GM12878 (cell line): Measurements from ENCODE around the gene SEPTIN6. TPM values are rescaled to one million over a fixed set of nuclear protein-coding genes. Genes with fewer than 3 reads are reported as not detected.

Source experiments
- BMI1 ChIP-seq: fragments of 450-650 bp; IDR thresholded peaks from 2 replicates; pipeline ENCODE4 v1.6.1; 2016; ENCODE audit warnings: mild to moderate bottlenecking, moderate library complexity, borderline replicate concordance
- CREB1 ChIP-seq: IDR thresholded peaks from 2 replicates; pipeline ENCODE4 v1.6.1; 2012; ENCODE audit warnings: low read depth, mild to moderate bottlenecking, inconsistent platforms
- EED ChIP-seq: sonication (generic); IDR thresholded peaks from 2 replicates; pipeline ENCODE4 v1.6.1; 2016; ENCODE audit warnings: antibody characterized with exemption, low read depth
- IKZF2 ChIP-seq, 2 experiments: fragments of 450-650 bp; IDR thresholded peaks; 2 replicates each; pipeline ENCODE4 v1.6.1; 2017; ENCODE audit warnings: mild to moderate bottlenecking in 2 of 2, moderate library complexity in 2 of 2
- MEF2B ChIP-seq: fragments of 450-650 bp; IDR thresholded peaks from 2 replicates; pipeline ENCODE4 v1.6.1; 2018; ENCODE audit warnings: mild to moderate bottlenecking, moderate library complexity; ENCODE audit not compliant: partially characterized antibody, poor library complexity, severe bottlenecking
- MTA2 ChIP-seq: fragments of 450-650 bp; IDR thresholded peaks from 2 replicates; pipeline ENCODE4 v1.6.1; 2016; ENCODE audit warnings: low read depth, mild to moderate bottlenecking, moderate library complexity
- NR2C1 ChIP-seq: fragments of 450-650 bp; IDR thresholded peaks from 2 replicates; pipeline ENCODE4 v1.6.1; 2017; ENCODE audit warnings: antibody characterized with exemption, mild to moderate bottlenecking, moderate library complexity
- PAX5 ChIP-seq: IDR thresholded peaks from 2 replicates; pipeline ENCODE4 v1.6.1; 2011; ENCODE audit warnings: low read depth, low read length, borderline replicate concordance
- PML ChIP-seq: IDR thresholded peaks from 2 replicates; pipeline ENCODE4 v1.6.1; 2012; ENCODE audit warnings: low read length, inconsistent platforms
- POLR2A ChIP-seq: IDR thresholded peaks from 2 replicates; pipeline ENCODE4 v1.6.1; 2011; ENCODE audit warnings: low read depth, mild to moderate bottlenecking, low read length
- POLR2AphosphoS2 ChIP-seq: IDR thresholded peaks from 2 replicates; pipeline ENCODE4 v1.6.1; 2011; ENCODE audit warnings: low read depth, mild to moderate bottlenecking, low read length, improper control_type of control experiment, moderate library complexity
- RAD21 ChIP-seq: IDR thresholded peaks from 2 replicates; pipeline ENCODE4 v1.6.1; 2011; ENCODE audit warnings: mild to moderate bottlenecking, low read depth, low read length, moderate library complexity; ENCODE audit not compliant: insufficient read depth
- RBBP5 ChIP-seq: fragments of 200-600 bp; sonication (generic); conservative IDR thresholded peaks from 2 replicates; pipeline ENCODE4 v1.6.1; 2016
- RELA ChIP-seq: fragments of 450-650 bp; IDR thresholded peaks from 2 replicates; pipeline ENCODE4 v1.8.0; 2014; ENCODE audit warnings: borderline replicate concordance; ENCODE audit not compliant: partially characterized antibody
- TCF7 ChIP-seq: IDR thresholded peaks from 2 replicates; pipeline ENCODE4 v1.6.1; 2014; ENCODE audit warnings: antibody characterized with exemption, borderline replicate concordance
- ZNF384 ChIP-seq: IDR thresholded peaks from 2 replicates; pipeline ENCODE4 v1.6.1; 2012; ENCODE audit warnings: low read depth, mild to moderate bottlenecking, low read length, improper control_type of control experiment, borderline replicate concordance
- polyA plus RNA-seq, 11 experiments: library from polyadenylated mRNA; depleted of rRNA in 4 of 11; unstranded in 6 of 11; stranded (reverse) in 5 of 11; fragments of >200 nt; fragmentation: Nextera tagmentation in 4 of 11; fragmentation: Illumina TruSeq in 1 of 11; extraction: Ambion mirVana in 4 of 11; extraction: Trizol in 1 of 11; gene quantifications; 1 replicate in 1 of 11; 2 replicates in 10 of 11; pipeline versions ENCODE4 v1.2.1 to v1.2.3, GENCODE V29; 2011 to 2016; ENCODE audit warnings: inconsistent platforms in 2 of 11, missing spikeins in 2 of 11, low read depth in 1 of 11
- total RNA-seq, 4 experiments: library from RNA; depleted of rRNA in 3 of 4; stranded (reverse); fragments of >200 nt in 3 of 4; fragmentation: Illumina TruSeq in 1 of 4; extraction: Trizol in 1 of 4; gene quantifications; 2 replicates each; pipeline versions ENCODE4 v1.2.1 to v1.2.3, GENCODE V29; 2013 to 2021
- TF ChIP-seq, protein P1 (sequence below): fragments of 450-650 bp; IDR thresholded peaks from 2 replicates; pipeline ENCODE4 v1.6.1; 2017; ENCODE audit warnings: mild to moderate bottlenecking
- TF ChIP-seq, protein P2 (sequence below): fragments of 150-350 bp; IDR thresholded peaks from 2 replicates; pipeline ENCODE4 v1.6.1; 2014; ENCODE audit warnings: mild to moderate bottlenecking, low read depth, low read length
- TF ChIP-seq, protein P3 (sequence below): IDR thresholded peaks from 2 replicates; pipeline ENCODE4 v1.6.1; 2012; ENCODE audit warnings: low read depth, low read length, improper control_type of control experiment
- TF ChIP-seq, protein P4 (sequence below): IDR thresholded peaks from 2 replicates; pipeline ENCODE4 v1.6.1; 2011; ENCODE audit warnings: borderline replicate concordance, low read depth, mild to moderate bottlenecking, moderate library complexity, low read length; ENCODE audit not compliant: insufficient read depth, poor library complexity, severe bottlenecking
- TF ChIP-seq, protein P5 (sequence below): fragments of 450-650 bp; IDR thresholded peaks from 2 replicates; pipeline ENCODE4 v1.6.1; 2017; ENCODE audit warnings: antibody characterized with exemption, mild to moderate bottlenecking, moderate library complexity

Gene SEPTIN6
- total and polyA plus RNA-seq, 10 of the 15 experiments (the other 5 are each of a cell fraction or from before 2014, with no cell fraction given) = 37.2 to 353 (median 154) TPM

DNA sequence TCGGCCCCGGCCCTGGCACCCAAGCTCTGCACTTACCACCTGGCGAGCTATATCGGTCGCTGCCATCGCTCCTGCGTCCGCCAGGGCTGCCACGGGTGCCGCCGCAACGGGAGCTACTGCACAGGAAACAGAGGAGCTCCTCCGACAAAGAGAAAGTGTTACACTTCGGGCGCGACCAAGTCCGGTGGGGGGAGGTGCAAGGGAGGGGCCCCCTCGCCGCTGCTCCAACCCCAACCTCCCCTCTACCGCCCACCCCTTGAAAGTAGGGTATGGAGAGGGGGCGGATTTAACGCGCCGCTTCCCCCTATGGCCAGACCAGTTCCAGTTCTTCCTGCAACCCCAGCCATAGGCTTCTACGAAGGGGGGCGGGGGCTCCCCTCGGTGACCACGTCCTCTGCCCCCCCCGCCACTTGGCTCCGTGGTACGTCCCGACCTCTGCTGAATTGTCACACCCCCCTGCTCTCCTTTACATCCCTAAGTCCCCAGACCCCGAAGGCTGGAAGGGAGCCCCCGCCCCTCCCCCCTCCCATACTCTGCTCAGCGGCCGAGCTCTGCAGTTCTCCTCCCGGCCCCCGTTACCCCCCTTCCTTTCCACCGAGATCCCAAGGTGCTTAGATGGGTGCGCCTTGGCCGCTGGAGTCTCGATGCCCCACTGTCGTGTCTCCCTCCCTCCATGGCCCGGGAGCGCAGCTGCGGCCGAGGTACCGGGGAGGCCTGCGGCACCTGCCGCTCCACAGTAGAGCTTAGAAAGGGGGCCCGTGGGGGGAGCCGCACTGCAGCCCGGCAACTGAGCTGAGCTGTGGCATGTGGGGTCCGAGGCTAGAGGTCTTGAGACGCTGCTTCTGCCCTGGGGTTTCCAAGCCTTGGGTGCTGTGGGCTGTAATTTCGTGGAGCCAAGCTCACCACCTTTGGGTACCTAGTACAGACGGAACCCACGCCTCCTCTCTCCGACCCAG is at the start of gene SEPTIN6 (continued):
- TF ChIP-seq, protein P1, sequence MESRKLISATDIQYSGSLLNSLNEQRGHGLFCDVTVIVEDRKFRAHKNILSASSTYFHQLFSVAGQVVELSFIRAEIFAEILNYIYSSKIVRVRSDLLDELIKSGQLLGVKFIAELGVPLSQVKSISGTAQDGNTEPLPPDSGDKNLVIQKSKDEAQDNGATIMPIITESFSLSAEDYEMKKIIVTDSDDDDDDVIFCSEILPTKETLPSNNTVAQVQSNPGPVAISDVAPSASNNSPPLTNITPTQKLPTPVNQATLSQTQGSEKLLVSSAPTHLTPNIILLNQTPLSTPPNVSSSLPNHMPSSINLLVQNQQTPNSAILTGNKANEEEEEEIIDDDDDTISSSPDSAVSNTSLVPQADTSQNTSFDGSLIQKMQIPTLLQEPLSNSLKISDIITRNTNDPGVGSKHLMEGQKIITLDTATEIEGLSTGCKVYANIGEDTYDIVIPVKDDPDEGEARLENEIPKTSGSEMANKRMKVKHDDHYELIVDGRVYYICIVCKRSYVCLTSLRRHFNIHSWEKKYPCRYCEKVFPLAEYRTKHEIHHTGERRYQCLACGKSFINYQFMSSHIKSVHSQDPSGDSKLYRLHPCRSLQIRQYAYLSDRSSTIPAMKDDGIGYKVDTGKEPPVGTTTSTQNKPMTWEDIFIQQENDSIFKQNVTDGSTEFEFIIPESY = 0 out of 2 replicates have a peak, but pooled peaks have one; percentile 9
- TF ChIP-seq RBBP5 (no peak), POLR2A (peak; percentile 98), RAD21 (no peak), IKZF2 (IDR thresholded peaks at IDR 0.05) (peak in 1 of 2 experiments; percentile 46; a peak in 2 of 4 replicates), RELA (peak; percentile 28), BMI1 (no peak), TCF7 (no peak), CREB1 (peak; percentile 81), MEF2B (peak; percentile 45), NR2C1 (0 out of 2 replicates have a peak, but pooled peaks have one; percentile 25), ZNF384 (no peak), EED (0 out of 2 replicates have a peak, but pooled peaks have one; percentile 12), POLR2AphosphoS2 (peak; percentile 87), PAX5 (no peak), MTA2 (peak; percentile 47; the same call in 1 of the 2 replicates), PML (peak; percentile 73)
- TF ChIP-seq, protein P2, sequence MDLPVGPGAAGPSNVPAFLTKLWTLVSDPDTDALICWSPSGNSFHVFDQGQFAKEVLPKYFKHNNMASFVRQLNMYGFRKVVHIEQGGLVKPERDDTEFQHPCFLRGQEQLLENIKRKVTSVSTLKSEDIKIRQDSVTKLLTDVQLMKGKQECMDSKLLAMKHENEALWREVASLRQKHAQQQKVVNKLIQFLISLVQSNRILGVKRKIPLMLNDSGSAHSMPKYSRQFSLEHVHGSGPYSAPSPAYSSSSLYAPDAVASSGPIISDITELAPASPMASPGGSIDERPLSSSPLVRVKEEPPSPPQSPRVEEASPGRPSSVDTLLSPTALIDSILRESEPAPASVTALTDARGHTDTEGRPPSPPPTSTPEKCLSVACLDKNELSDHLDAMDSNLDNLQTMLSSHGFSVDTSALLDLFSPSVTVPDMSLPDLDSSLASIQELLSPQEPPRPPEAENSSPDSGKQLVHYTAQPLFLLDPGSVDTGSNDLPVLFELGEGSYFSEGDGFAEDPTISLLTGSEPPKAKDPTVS = no peak
- TF ChIP-seq, protein P3, sequence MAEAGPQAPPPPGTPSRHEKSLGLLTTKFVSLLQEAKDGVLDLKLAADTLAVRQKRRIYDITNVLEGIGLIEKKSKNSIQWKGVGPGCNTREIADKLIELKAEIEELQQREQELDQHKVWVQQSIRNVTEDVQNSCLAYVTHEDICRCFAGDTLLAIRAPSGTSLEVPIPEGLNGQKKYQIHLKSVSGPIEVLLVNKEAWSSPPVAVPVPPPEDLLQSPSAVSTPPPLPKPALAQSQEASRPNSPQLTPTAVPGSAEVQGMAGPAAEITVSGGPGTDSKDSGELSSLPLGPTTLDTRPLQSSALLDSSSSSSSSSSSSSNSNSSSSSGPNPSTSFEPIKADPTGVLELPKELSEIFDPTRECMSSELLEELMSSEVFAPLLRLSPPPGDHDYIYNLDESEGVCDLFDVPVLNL = no peak
- TF ChIP-seq, protein P4, sequence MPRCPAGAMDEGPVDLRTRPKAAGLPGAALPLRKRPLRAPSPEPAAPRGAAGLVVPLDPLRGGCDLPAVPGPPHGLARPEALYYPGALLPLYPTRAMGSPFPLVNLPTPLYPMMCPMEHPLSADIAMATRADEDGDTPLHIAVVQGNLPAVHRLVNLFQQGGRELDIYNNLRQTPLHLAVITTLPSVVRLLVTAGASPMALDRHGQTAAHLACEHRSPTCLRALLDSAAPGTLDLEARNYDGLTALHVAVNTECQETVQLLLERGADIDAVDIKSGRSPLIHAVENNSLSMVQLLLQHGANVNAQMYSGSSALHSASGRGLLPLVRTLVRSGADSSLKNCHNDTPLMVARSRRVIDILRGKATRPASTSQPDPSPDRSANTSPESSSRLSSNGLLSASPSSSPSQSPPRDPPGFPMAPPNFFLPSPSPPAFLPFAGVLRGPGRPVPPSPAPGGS = no peak
- TF ChIP-seq, protein P5, sequence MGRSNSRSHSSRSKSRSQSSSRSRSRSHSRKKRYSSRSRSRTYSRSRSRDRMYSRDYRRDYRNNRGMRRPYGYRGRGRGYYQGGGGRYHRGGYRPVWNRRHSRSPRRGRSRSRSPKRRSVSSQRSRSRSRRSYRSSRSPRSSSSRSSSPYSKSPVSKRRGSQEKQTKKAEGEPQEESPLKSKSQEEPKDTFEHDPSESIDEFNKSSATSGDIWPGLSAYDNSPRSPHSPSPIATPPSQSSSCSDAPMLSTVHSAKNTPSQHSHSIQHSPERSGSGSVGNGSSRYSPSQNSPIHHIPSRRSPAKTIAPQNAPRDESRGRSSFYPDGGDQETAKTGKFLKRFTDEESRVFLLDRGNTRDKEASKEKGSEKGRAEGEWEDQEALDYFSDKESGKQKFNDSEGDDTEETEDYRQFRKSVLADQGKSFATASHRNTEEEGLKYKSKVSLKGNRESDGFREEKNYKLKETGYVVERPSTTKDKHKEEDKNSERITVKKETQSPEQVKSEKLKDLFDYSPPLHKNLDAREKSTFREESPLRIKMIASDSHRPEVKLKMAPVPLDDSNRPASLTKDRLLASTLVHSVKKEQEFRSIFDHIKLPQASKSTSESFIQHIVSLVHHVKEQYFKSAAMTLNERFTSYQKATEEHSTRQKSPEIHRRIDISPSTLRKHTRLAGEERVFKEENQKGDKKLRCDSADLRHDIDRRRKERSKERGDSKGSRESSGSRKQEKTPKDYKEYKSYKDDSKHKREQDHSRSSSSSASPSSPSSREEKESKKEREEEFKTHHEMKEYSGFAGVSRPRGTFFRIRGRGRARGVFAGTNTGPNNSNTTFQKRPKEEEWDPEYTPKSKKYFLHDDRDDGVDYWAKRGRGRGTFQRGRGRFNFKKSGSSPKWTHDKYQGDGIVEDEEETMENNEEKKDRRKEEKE = peak; percentile 86
